Osteocyte (in vitro differentiated cells): ENCODE data around the gene PCGF2. TPM values are rescaled to one million over a fixed set of nuclear protein-coding genes. Genes with fewer than 3 reads are reported as not detected.
"Not testable (repeated sequence)": the region's sequence is repeated elsewhere in the genome, so short reads cannot be mapped to it uniquely, and the experiment has no call there.

Experiments
- DNase-seq: peaks from one replicate; pipeline ENCODE4 v3.0.0; 2021; ENCODE audit warnings: mixed read lengths; ENCODE audit not compliant: unreplicated experiment; ENCODE audit errors: extremely low spot score
- H3K27ac Mint-ChIP-seq: one replicate; pipeline ENCODE4 v1.8.0; 2021; ENCODE audit warnings: mild to moderate bottlenecking, mixed read lengths; ENCODE audit not compliant: unreplicated experiment
- H3K27me3 Mint-ChIP-seq: one replicate; pipeline ENCODE4 v1.8.0; 2021; ENCODE audit warnings: mixed read lengths; ENCODE audit not compliant: unreplicated experiment
- H3K36me3 Mint-ChIP-seq: one replicate; pipeline ENCODE4 v1.8.0; 2021; ENCODE audit warnings: mixed read lengths; ENCODE audit not compliant: unreplicated experiment
- H3K4me1 Mint-ChIP-seq: one replicate; pipeline ENCODE4 v1.8.0; 2021; ENCODE audit warnings: mixed read lengths; ENCODE audit not compliant: unreplicated experiment
- H3K4me3 Mint-ChIP-seq: one replicate; pipeline ENCODE4 v1.8.0; 2021; ENCODE audit warnings: mild to moderate bottlenecking, moderate library complexity, mixed read lengths; ENCODE audit not compliant: unreplicated experiment
- H3K9me3 Mint-ChIP-seq: one replicate; pipeline ENCODE4 v1.8.0; 2021; ENCODE audit warnings: mixed read lengths; ENCODE audit not compliant: unreplicated experiment
- total RNA-seq: library from RNA; stranded (reverse); gene quantifications from 2 replicates; pipeline ENCODE4 v1.2.1, GENCODE V29; 2021
- TF ChIP-seq, protein P1 (sequence below): fragments of 200-600 bp; sonication (generic); IDR thresholded peaks from 2 replicates; pipeline ENCODE4 v1.5.0; 2021; ENCODE audit warnings: antibody characterized with exemption, mild to moderate bottlenecking, moderate library complexity

The PCGF2 gene
- total RNA-seq, 1 donor from 2014 or later, result 66.9 TPM

DNA sequence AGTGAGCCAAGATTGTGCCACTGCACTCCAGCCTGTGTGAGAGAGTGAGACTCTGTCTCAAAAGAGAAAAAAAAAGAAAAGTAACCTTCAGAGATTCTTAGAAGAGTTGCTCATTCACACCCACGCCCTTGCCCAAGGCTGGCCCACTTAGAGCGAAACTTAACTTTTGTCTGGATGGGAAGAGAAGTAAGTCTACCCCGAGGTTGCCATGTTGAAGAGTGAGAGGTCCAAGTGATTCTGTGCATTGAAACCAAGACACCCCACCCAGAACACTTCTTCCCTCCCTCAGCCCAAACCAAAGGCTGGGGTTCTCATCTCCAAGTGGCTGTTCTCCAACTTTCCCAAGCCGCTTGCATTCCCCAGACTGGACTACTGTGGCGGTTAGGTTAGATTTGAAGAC lies 20.4 kb downstream of the PCGF2 start:
- H3K9me3 Mint-ChIP-seq, result no peaks in the 10 kb centered on the region

DNA sequence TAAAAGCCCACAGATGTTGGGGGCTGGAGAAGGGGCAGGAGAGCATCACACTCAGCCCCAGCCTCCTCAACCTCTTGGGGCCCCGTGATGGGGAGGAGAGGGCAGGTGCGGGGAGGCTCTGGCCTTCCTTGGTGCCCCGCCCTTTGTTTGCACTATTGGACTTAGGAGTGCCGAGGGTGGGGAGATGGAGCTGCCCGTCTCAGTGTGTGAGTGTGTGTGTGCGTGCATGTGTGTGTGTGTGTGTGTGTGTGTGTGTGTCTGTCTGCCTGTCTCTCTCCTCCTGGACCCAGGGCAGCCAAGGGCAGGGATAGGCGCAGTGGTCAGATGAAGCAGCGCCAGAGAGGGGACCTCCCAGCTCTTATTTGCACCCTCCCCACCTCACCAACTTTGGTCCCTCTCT lies 22.0 kb downstream of the PCGF2 start:
- not testable (repeated sequence) for H3K4me3 Mint-ChIP-seq, H3K27ac Mint-ChIP-seq

More for the DNA sequence above, 20.4 kb downstream of the PCGF2 start:
- H3K4me1 Mint-ChIP-seq, result peaks cover 30% of the 10 kb centered on the region
- no peak for DNase-seq
- TF ChIP-seq, protein P1, sequence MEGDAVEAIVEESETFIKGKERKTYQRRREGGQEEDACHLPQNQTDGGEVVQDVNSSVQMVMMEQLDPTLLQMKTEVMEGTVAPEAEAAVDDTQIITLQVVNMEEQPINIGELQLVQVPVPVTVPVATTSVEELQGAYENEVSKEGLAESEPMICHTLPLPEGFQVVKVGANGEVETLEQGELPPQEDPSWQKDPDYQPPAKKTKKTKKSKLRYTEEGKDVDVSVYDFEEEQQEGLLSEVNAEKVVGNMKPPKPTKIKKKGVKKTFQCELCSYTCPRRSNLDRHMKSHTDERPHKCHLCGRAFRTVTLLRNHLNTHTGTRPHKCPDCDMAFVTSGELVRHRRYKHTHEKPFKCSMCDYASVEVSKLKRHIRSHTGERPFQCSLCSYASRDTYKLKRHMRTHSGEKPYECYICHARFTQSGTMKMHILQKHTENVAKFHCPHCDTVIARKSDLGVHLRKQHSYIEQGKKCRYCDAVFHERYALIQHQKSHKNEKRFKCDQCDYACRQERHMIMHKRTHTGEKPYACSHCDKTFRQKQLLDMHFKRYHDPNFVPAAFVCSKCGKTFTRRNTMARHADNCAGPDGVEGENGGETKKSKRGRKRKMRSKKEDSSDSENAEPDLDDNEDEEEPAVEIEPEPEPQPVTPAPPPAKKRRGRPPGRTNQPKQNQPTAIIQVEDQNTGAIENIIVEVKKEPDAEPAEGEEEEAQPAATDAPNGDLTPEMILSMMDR, result no peak
- H3K36me3 Mint-ChIP-seq, result peaks cover under 1% of the 10 kb centered on the region
- H3K27me3 Mint-ChIP-seq, result no peaks in the 10 kb centered on the region
- H3K27ac Mint-ChIP-seq, result no peak overlapping the region
- no peak overlapping the region for H3K4me3 Mint-ChIP-seq

DNA sequence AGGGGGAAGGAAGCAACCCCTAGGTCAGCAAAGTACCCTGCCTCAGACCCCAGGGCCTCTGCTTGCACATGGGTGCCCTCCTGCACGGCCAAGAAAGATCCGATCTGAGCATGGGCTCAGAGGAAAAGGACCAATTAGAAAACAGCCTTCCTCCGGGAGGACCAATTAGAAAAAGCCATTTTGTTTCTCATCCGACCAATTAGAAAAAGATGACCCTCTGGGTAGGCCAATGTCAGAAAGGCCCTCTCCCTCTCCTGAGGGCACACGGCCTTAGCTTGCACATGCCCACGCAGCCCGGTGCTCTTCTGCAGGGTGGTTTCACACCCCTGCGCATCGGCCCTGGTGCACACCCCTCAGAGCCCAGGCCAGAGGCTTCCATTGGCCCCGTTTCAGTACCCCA lies 23.1 kb downstream of the PCGF2 start:
- H3K9me3 Mint-ChIP-seq, result no peaks in the 10 kb centered on the region
- no peak overlapping the region for H3K4me3 Mint-ChIP-seq
- TF ChIP-seq, protein P1, result no peak
- H3K36me3 Mint-ChIP-seq, result peaks cover 6% of the 10 kb centered on the region
- peaks cover 10% of the 10 kb centered on the region for H3K4me1 Mint-ChIP-seq
- no peak overlapping the region for H3K27ac Mint-ChIP-seq
- DNase-seq, result no peak
- H3K27me3 Mint-ChIP-seq, result no peaks in the 10 kb centered on the region

More for the DNA sequence above, 22.0 kb downstream of the PCGF2 start:
- not testable (repeated sequence) for H3K9me3 Mint-ChIP-seq, DNase-seq, H3K36me3 Mint-ChIP-seq, H3K27me3 Mint-ChIP-seq
- H3K4me1 Mint-ChIP-seq, result peaks cover 17% of the 10 kb centered on the region

DNA sequence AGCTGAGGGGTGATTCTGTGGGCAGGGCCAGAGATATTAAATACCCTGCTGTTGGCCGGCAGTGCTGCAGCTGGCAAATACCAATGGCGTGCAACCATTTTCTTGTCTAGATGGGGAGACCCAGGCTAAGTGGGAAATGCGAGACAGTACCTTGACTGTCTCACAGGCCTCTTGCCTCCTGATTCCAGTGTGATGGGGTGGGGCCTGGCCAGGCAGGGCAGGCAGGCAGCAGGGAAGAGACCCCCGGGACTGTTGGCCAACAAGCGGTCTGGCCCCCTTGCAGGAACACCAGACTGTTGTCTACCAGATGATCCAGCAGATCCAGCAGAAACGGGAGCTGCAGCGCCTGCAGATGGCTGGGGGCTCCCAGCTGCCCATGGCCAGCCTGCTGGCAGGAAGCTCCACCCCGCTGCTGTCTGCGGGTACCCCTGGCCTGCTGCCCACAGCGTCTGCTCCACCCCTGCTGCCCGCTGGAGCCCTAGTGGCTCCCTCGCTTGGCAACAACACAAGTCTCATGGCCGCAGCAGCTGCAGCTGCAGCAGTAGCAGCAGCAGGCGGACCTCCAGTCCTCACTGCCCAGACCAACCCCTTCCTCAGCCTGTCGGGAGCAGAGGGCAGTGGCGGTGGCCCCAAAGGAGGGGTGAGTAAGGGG lies 23.7 kb downstream of the PCGF2 start:
- no peak for DNase-seq
- no peaks in the 10 kb centered on the region for H3K9me3 Mint-ChIP-seq
- H3K4me3 Mint-ChIP-seq, result no peak overlapping the region
- TF ChIP-seq, protein P1, result no peak
- H3K36me3 Mint-ChIP-seq, result peaks cover 6% of the 10 kb centered on the region
- H3K4me1 Mint-ChIP-seq, result peaks cover 8% of the 10 kb centered on the region
- H3K27me3 Mint-ChIP-seq, result no peaks in the 10 kb centered on the region
- no peak overlapping the region for H3K27ac Mint-ChIP-seq

DNA sequence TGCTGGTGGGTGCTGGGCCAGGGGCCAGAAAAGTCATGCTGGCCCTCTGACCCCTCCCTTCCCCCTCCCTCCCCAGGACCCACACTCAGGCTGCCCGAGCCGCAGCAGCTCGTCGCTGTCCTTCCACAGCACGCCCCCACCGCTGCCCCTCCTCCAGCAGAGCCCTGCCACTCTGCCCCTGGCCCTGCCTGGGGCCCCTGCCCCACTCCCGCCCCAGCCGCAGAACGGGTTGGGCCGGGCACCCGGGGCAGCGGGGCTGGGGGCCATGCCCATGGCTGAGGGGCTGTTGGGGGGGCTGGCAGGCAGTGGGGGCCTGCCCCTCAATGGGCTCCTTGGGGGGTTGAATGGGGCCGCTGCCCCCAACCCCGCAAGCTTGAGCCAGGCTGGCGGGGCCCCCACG lies 26.3 kb downstream of the PCGF2 start:
- DNase-seq, result no peak
- Mint-ChIP-seq H3K4me3 (no peak overlapping the region), H3K36me3 (peaks cover 14% of the 10 kb centered on the region), H3K4me1 (peaks cover 3% of the 10 kb centered on the region), H3K27ac (no peak overlapping the region), H3K27me3 (no peaks in the 10 kb centered on the region), H3K9me3 (no peaks in the 10 kb centered on the region)
- TF ChIP-seq, protein P1, result no peak
